ENCODE measurements around the gene PGAP6.

PGAP6 gene

DNA sequence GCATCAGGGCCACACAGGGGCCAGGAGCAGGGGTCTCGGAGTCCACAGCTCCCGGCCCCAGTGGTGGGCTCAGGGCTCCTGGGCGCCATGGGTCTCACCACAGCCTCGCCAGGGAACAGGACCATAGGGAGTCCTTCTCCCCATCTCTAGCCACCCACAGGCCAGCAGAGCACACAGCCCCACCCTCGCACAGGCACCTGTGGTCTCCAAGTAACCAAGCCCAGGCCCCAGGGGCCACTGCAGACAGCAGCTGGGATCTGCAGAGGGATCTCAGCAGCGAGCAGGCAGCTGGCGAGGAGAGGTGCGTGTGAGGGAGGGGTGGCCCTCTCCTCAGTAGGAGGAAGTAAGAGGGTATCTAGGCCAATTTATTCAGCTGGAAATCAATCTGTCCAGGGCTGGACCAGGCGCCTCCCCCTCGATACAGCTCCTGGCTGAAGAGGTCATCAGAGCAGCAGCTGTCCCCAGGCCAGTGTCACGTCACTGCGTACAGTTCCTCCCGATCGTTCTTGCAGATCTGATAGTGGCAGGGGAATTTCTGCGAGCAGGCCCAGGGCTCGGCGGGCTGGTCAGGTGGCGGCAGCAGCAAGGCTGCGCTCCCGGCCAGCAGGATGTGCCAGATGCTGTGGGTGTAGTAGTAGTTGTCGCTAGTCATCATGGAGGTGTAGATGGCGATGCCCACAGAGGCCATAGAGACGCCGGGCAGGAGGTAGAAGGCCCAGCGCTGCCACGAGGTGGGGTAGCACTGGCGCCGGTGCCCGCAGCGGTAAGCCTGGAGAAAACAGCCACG lies 10.1 kb downstream of the PGAP6 start:
- H3K4me3 ChIP-seq: no peak overlapping the region
- TF ChIP-seq POLR2AphosphoS5 (IDR thresholded peaks at IDR 0.05; ENCODE audit: borderline replicate concordance, low read depth, low read length) (no peak), FOXP2 (optimal IDR thresholded peaks at IDR 0.05; ENCODE audit: control extremely low read depth, extremely low read length, insufficient read depth) (no peak), EZH2 (IDR thresholded peaks at IDR 0.05) (no peak)
- H3K9me3 ChIP-seq (ENCODE audit: low read depth, low read length): no peaks in the 10 kb centered on the region
- peaks cover 18% of the 10 kb centered on the region; the same call in 1 of the 2 replicates for H3K36me3 ChIP-seq (ENCODE audit: insufficient read depth, low read length)
- no peak overlapping the region for H3K27ac ChIP-seq
- no peak overlapping the region for H3K9ac ChIP-seq (ENCODE audit: insufficient read length)
- no peak for DNase-seq (ENCODE audit: low read depth, low spot score)

DNA sequence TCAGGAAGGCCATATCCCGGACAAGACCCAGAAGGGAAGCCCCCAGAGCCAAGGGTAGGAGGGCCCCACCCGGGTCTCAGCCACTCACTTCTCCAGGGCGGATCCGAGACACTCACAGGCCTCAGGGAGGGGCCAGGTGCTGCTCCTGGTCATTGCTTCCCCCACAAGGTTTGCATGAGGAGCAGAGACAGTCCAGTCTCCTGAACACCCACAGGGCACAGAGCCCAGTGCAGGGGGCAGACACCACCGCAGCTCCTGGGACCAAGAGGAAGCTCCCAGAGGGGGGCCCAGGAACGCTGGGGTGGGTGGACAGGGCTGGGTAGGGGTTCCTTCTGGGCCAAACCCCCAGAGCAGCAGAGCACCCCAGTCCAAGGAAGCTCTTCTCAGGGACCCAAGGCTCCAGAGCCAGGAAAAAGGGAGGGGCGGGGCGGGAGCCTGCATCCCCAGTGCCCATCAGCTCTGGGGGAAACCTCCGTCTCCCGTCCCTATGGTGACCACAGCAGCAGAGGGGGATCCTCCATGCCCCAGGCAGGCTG lies 10.7 kb downstream of the PGAP6 start:
- no peak for DNase-seq (ENCODE audit: low read depth, low spot score)
- Histone ChIP-seq H3K4me3 (peak overlapping the region; percentile 77), H3K27ac (peak overlapping the region; percentile 90), H3K9me3 (ENCODE audit: low read depth, low read length) (no peaks in the 10 kb centered on the region), H3K9ac (ENCODE audit: insufficient read length) (peak overlapping the region; percentile 90), H3K36me3 (ENCODE audit: insufficient read depth, low read length) (peaks cover 19% of the 10 kb centered on the region; the same call in 1 of the 2 replicates)
- TF ChIP-seq POLR2AphosphoS5 (IDR thresholded peaks at IDR 0.05; ENCODE audit: borderline replicate concordance, low read depth, low read length) (no peak), FOXP2 (optimal IDR thresholded peaks at IDR 0.05; ENCODE audit: control extremely low read depth, extremely low read length, insufficient read depth) (no peak), EZH2 (IDR thresholded peaks at IDR 0.05) (no peak)

DNA sequence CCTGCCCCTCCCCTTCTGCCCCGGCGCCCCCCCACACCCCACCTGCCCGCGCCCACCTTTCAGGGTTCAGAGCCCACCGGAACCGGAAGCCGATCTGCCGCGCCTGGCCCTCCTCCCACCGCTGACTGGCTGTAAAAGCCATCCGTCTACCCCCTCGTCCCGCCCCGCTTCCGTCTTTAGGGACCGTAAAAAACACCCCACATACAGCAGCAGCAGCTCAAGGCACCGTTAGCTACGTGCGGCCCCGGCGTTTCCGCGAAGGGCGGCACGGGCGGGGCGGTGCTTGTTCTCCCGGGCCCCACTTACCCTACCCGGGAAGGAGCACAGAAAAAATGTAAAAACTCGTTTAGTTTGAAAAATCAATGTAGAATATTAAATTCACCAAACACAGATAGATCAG lies 11.3 kb downstream of the PGAP6 start, which contains the start of gene MRPL28:
Gene MRPL28, minus strand, starts transcription at position 96 of the 400 bp plus-strand sequence. CDS start 320 bp downstream, outside the sequence.
- TF ChIP-seq EZH2 (IDR thresholded peaks at IDR 0.05) (no peak), POLR2AphosphoS5 (IDR thresholded peaks at IDR 0.05; ENCODE audit: borderline replicate concordance, low read depth, low read length) (peak; percentile 87)
- Histone ChIP-seq H3K9me3 (ENCODE audit: low read depth, low read length) (no peaks in the 10 kb centered on the region), H3K36me3 (ENCODE audit: insufficient read depth, low read length) (peaks cover 19% of the 10 kb centered on the region; the same call in 1 of the 2 replicates), H3K4me3 (peak within 1 kb of the TSS; percentile 77), H3K9ac (ENCODE audit: insufficient read length) (peak within 1 kb of the TSS; percentile 90), H3K27ac (peak within 1 kb of the TSS; percentile 90)
- DNase-seq (ENCODE audit: low read depth, low spot score): peak; percentile 75

DNA sequence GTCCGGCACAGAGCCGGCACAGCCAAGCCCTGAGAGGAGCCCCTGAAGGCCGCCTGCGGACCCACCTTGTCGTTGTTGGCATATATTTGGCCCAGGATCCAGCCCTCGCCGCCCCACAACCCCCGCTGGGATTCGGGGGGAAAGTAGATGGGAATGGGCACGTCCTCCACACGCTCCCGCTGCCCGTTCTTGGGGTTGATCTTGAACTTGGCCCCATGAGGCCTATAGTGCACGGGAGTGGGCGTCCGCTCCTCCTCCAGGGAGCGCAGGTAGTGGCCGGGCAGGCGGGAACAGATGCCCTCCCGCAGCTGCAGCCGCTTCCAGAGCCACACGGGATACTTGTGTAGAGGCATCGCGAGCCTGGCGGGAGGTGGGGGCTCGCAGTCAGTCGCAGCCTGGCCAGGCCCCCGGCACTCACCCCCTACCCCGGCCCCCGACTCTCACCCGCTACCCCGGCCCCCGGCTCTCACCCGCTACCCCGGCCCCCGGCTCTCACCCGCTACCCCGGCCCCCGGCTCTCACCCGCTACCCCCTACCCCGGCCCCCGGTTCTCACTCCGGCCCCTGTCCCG lies 11.8 kb downstream of the PGAP6 start:
- Histone ChIP-seq H3K9ac (ENCODE audit: insufficient read length) (peak overlapping the region; percentile 37), H3K27ac (no peak overlapping the region), H3K36me3 (ENCODE audit: insufficient read depth, low read length) (peaks cover 19% of the 10 kb centered on the region; the same call in 1 of the 2 replicates), H3K4me3 (peak overlapping the region; percentile 77), H3K9me3 (ENCODE audit: low read depth, low read length) (no peaks in the 10 kb centered on the region)
- no peak for DNase-seq (ENCODE audit: low read depth, low spot score)
- no peak for TF ChIP-seq POLR2AphosphoS5 (IDR thresholded peaks at IDR 0.05; ENCODE audit: borderline replicate concordance, low read depth, low read length)
- TF ChIP-seq EZH2 (IDR thresholded peaks at IDR 0.05): no peak

DNA sequence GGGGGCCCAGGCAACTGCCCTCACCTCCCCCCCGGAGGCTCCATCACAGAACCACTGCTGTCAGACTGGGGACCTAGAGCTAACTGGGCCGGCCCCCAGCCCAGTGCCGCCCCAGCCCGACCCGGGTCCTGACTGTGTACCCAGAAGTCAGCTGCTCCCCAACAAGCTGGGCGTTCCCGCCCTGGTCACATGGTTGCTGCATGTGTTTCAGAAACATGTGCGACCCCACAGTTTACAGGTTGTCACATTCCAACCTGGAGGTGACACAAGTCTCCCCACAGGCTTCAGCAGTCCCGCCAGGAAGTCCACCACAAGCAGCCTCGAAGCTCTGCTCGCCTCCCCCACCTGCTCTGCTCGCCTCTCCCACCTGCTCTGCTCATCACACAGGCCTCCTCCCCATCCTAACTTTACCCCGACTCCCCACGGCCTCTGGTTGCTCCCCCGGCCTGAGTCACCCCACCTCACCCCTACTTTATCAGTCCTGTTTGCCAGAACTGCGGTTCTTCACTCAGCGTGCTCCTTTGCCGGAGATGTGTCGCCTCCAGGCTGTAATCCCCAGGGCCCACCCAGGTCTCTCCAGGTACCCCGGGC lies 12.4 kb downstream of the PGAP6 start:
- peak overlapping the region; percentile 77 for H3K4me3 ChIP-seq
- H3K27ac ChIP-seq: no peak overlapping the region
- peak overlapping the region; percentile 37 for H3K9ac ChIP-seq (ENCODE audit: insufficient read length)
- no peak for DNase-seq (ENCODE audit: low read depth, low spot score)
- peaks cover 19% of the 10 kb centered on the region; the same call in 1 of the 2 replicates for H3K36me3 ChIP-seq (ENCODE audit: insufficient read depth, low read length)
- TF ChIP-seq FOXP2 (optimal IDR thresholded peaks at IDR 0.05; ENCODE audit: control extremely low read depth, extremely low read length, insufficient read depth): no peak
- no peak for TF ChIP-seq POLR2AphosphoS5 (IDR thresholded peaks at IDR 0.05; ENCODE audit: borderline replicate concordance, low read depth, low read length)
- no peak for TF ChIP-seq EZH2 (IDR thresholded peaks at IDR 0.05)
- no peaks in the 10 kb centered on the region for H3K9me3 ChIP-seq (ENCODE audit: low read depth, low read length)

DNA sequence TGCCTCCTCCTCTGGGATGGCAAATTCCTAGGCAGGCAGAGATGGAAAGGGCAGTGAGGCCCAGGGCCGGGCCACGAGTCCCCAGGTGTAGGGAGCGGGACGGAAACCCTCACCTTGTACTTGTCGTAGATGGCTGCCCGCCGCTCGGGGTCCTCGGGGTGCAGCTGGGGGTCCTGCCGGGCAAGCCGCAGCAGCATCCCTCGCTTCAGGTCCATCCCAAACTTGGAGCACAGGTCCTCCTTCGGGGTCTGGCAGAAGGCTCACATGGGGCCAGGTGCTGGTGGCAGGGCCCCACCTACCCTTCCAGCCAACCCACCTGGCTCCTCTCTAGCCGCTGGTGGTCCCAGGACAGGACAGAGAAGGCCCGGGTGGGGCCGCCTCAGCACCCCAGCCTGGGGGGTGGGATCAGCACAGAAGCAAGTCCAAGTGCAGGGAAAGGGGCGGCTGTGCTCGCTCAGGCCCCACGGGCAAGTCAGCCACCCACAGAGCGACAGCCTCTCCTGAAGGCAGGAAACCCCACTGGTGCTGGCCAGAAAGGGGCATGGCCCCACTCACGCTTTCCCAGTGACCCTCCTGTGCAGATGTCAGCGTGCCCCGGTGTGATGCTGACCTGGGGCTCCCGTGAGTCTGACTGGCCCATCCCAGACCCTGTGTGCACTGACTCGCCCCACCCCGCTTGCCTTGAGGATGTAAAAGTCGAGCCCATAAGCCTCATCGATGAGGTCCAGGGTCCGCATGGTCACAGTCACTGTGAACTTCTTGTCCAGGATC lies 13.2 kb downstream of the PGAP6 start:
- no peak for DNase-seq (ENCODE audit: low read depth, low spot score)
- Histone ChIP-seq H3K27ac (no peak overlapping the region), H3K9ac (ENCODE audit: insufficient read length) (no peak overlapping the region), H3K36me3 (ENCODE audit: insufficient read depth, low read length) (peaks cover 19% of the 10 kb centered on the region; the same call in 1 of the 2 replicates), H3K9me3 (ENCODE audit: low read depth, low read length) (no peaks in the 10 kb centered on the region), H3K4me3 (no peak overlapping the region)
- TF ChIP-seq FOXP2 (optimal IDR thresholded peaks at IDR 0.05; ENCODE audit: control extremely low read depth, extremely low read length, insufficient read depth) (no peak), POLR2AphosphoS5 (IDR thresholded peaks at IDR 0.05; ENCODE audit: borderline replicate concordance, low read depth, low read length) (no peak), EZH2 (IDR thresholded peaks at IDR 0.05) (no peak)

DNA sequence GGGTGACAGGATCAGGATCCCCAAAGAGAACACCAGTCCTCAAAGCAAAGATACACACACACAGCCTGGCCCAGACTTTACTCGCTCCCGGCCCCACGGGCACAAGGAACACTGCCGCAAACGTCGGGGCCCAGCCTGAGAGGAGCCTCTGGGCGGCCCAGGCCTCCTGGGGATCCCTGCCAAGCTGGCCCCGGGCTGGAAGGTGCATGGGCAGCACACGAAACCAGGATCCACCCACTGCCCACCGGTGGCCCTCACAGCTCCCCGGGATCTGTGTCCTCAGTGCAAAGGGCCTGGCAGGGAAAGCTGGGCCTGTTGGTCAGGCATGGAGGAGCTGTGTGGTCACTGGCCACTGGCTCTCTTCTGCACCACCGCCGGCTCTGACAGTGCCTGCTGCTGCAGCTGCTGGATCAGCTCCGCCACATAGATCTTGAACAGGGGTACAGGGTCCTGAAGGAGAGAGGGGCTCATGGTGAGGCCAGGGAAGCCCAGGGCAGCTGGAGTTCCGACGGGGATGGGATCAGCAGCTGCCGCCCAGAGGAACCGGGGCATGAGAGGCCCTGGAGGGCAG lies 14.4 kb downstream of the PGAP6 start:
- H3K36me3 ChIP-seq (ENCODE audit: insufficient read depth, low read length): peaks cover 19% of the 10 kb centered on the region; the same call in 1 of the 2 replicates
- TF ChIP-seq EZH2 (IDR thresholded peaks at IDR 0.05) (no peak), POLR2AphosphoS5 (IDR thresholded peaks at IDR 0.05; ENCODE audit: borderline replicate concordance, low read depth, low read length) (no peak), FOXP2 (optimal IDR thresholded peaks at IDR 0.05; ENCODE audit: control extremely low read depth, extremely low read length, insufficient read depth) (no peak)
- no peak overlapping the region for H3K9ac ChIP-seq (ENCODE audit: insufficient read length)
- DNase-seq (ENCODE audit: low read depth, low spot score): no peak
- H3K27ac ChIP-seq: no peak overlapping the region
- H3K4me3 ChIP-seq: no peak overlapping the region
- no peaks in the 10 kb centered on the region for H3K9me3 ChIP-seq (ENCODE audit: low read depth, low read length)
